Fibroblast of skin of left quadriceps (primary cell): Measurements from ENCODE around the gene CD6.

ENCODE experiments used
- DNase-seq, 2 experiments: peaks; one replicate each; pipeline ENCODE4 v3.0.0-alpha.2; 2013; ENCODE audit warnings: low read depth in 2 of 2

Gene CD6

GRCh38 chr11:60985991-60986915, 14.8 kb downstream of the CD6 start:
- DNase-seq, result peak in 1 of 2 experiments; percentile 14

GRCh38 chr11:60987577-60988277, 16.2 kb downstream of the CD6 start:
- DNase-seq, result no peak

DNA sequence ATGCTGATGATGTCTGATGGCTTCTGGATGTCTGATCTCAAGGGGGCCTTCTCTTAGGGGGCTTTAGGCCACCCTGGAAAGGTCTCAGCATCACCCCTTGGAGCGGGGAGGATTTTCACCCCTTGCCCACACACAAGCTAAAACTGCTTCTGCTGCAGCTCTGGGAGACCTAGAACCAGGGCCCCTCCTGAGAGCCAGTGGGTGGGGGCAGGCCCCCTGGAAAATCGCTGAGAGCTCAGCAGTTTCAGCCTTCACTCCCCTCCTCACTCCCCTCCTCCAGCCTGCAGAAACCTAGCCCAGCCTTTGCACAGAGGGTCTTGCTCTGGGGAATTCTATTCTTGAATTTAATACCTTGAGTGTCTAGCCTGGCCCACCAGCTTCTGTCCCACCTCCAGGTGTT, 17.2 kb downstream of the CD6 start:
- no peak for DNase-seq

DNA sequence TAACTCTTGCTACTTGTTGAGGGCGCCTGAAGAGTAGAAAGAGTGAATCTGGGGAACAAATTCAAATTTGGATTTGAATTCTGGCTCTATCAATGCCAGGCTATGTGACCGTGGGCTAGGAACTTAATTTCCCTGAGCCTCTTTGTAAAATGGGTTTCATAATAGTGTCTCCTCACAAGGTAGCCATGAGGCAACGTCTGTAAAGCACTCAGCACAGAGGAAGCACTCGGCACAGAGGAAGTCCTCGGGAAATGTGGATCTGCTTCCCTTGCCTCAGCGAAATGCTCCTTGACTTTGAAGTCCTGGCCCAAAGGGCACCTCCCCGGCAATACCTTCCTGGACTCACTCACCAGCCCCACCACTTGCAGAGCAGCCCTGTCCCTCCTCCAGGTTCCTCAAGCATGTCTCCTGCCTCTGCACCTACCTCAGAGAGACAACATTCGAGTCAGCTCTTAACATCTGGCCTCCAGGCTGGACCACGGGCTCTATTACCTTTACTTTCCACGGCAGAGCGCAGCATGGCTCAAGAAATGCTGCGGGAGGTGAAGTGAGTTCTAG, 17.7 kb downstream of the CD6 start:
- DNase-seq, result no peak

DNA sequence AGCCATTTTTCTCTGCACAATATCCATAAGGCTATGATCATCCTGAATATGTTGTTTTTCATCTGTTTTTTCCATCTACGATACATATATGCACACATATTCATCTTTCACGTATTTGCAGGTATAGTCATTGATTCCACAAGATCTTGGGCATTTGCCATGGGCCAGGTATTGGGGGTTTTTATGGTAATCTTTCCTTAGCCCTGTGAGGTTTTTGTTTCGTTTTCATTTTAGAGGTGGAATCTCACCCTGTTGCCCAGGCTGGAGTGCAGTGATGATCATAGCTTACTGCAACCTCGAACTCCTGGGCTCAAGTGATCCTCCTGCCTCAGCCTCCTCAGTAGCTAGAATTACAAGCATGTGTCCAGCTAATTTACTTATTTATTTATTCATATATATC, 20.0 kb downstream of the CD6 start:
- no peak for DNase-seq

DNA sequence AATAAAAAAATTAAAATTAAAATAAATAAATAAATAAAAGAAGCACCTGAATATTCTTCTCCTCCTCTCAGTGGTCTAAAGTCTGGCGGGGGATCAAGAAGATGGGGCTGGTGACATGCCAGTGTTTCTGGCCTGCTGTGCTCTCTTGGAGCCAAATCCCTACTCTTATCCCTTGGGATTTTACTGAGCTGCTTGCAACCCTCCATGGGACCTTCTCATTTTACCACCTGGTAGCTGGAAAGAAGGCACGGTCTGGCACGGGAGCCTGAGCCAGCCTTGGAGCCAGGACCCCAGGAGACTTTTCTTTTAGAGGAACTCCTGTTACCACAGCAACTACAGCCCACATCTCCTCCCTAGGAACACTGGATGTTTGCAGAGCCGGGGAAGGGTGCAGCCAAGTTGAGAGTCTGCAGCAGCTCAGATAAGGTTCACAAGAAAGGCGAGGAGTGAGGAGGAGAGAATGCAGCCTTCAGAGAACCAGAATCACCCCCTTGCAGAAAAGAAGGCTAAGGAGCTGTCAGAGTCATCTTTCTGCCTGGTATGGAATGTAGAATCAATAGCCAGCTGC, 21.4 kb downstream of the CD6 start:
- no peak for DNase-seq

- DNase-seq, result no peak
Measured at GRCh38 chr11:60993615-60994014, 22.1 kb downstream of the CD6 start.

- no peak for DNase-seq
Measured at GRCh38 chr11:60994541-60995080, 23.1 kb downstream of the CD6 start.

- DNase-seq, result no peak
Measured at GRCh38 chr11:60995798-60996197, 24.3 kb downstream of the CD6 start.

GRCh38 chr11:60996381-60997138, 25.1 kb downstream of the CD6 start:
- DNase-seq, result no peak

DNA sequence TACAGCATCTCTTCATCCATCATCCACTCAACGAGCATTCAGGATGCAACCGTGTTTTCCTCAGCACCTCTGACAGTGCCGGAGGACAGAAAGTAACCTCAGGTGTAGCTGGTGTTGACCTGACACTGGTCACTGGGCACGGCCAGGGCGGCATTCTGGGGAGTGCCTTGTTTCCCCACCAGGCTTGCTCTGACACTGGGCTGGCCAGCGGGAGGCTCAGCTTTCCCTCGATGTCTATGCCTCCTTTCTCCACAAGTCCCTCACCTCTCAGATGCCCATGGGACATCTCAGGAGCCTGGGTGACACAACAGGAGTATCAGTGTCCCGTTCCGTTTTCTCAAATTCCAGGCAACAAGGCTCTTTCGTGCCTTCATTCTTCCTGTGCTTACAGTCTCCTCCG, 28.9 kb downstream of the CD6 start:
- no peak for DNase-seq

- DNase-seq, result no peak
Measured at GRCh38 chr11:61001931-61002330, 30.5 kb downstream of the CD6 start.

- DNase-seq, result no peak
Measured at GRCh38 chr11:61002598-61002997, 31.1 kb downstream of the CD6 start.

DNA sequence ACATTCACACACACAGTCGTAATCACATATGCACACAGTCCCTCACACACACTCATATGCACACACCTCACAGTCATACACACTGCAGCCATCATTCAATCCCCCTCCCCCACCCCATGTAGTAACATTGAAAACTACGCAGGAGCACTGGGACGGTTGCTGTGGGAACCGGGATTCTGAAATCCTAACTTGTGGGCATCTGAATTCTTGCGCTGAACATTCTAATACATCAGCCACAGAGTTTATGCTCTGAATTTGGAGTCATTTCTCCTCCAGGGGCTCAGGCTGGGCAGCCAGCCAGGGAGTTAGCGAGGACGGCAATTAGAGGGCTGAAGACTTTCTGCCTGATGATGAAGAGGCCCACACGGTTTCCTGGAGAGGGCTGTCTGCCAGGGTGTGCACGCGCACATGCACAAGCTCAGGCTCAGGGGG, 32.7 kb downstream of the CD6 start:
- DNase-seq, result peak; percentile 82 to 85

DNA sequence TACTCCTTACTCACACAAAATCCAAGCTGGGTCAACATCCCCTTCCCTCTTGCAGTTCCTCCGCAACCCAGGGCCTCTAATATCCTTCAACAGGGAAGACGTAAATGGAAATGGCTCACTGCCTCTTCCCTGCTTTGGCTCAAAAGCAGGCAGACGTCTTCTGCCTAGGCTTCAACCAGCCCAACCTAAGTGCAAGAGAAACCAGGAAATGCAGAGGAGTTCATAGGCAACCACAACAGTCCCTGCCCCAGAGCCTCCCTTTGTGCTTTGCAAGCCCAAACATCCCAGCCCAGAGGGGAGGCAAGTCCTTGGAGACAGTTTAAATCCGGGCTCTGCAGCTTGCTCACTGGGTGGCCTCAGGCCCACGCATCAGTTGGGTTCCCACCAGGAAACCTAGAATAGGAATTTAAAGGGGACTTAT, 33.3 kb downstream of the CD6 start:
- peak in 1 of 2 experiments; percentile 5 for DNase-seq

GRCh38 chr11:61007383-61007955, 36.0 kb downstream of the CD6 start:
- no peak for DNase-seq

- no peak for DNase-seq
Measured at GRCh38 chr11:61007956-61008896, 36.7 kb downstream of the CD6 start.

DNA sequence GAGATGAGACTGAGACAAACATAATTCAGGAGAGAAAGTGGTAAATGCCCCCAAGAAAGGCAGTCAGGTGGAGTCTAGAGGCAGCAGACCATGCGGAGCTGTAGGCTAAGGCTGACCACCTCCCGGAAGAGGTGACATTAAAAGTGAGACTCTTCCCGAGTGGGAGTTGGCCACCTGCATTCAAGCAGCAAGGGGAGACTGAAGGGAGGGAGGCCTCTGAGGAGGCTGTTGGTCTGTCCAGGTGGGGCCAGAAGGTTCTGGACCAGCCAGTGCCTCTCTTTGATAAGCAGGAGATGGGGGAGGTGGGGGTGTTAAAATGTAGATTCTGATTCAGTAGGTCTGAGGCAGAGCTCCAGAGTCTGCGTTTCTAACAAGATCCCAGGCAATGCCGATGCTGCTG, 37.5 kb downstream of the CD6 start:
- DNase-seq, result no peak

DNA sequence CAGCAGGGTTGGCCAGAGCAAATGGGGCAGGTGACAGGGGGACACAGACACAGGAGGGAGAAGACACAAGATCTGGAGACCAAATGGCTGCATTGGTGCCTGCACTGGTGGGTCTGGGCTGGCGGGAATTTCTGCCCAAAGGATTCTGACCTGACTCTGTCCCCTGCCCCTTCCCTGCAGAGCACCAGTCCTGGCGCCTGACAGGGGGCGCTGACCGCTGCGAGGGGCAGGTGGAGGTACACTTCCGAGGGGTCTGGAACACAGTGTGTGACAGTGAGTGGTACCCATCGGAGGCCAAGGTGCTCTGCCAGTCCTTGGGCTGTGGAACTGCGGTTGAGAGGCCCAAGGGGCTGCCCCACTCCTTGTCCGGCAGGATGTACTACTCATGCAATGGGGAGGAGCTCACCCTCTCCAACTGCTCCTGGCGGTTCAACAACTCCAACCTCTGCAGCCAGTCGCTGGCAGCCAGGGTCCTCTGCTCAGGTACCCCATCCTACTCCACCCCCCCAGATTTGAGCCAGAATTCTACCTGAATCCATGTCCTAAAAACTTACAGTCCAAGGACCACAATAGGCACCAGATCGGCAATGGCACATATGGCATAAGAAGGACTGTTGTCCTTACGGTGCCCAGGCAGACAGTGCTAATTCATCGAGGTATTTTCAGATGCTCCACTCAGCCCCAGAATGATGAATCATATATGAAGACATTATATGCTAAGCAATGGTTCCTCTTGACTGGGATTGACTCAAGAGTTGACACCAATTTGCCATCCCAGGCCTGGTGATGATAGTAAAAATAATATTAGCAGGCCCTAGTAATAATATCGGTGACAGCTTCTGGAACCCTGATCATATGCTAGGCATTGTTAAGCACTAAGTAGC, 38.2 kb downstream of the CD6 start:
- DNase-seq, result no peak
